Amniotic stem cell (primary cell): ENCODE measurements around the gene PLCB1.

ENCODE experiments used
- DNase-seq: peaks from one replicate; lab custom pipeline; 2025; lab: John Stamatoyannopoulos, UW

PLCB1 gene

GRCh38 chr20:8246716-8247115, 114.7 kb downstream of the PLCB1 start:
- no peak for DNase-seq

GRCh38 chr20:8248051-8248450, 116.0 kb downstream of the PLCB1 start:
- DNase-seq: no peak

- no peak for DNase-seq
Observed at GRCh38 chr20:8249634-8250033, 117.6 kb downstream of the PLCB1 start.

- DNase-seq: no peak
Observed at GRCh38 chr20:8250539-8251200, 118.6 kb downstream of the PLCB1 start.

GRCh38 chr20:8251201-8251575, 119.1 kb downstream of the PLCB1 start:
- no peak for DNase-seq

GRCh38 chr20:8254911-8255582, 123.0 kb downstream of the PLCB1 start:
- no peak for DNase-seq

GRCh38 chr20:8255945-8256632, 124.0 kb downstream of the PLCB1 start:
- DNase-seq: no peak

GRCh38 chr20:8260837-8261251, 128.8 kb downstream of the PLCB1 start:
- DNase-seq: no peak

GRCh38 chr20:8262721-8263120, 130.7 kb downstream of the PLCB1 start:
- no peak for DNase-seq

- DNase-seq: no peak
Observed at GRCh38 chr20:8265588-8265987, 133.5 kb downstream of the PLCB1 start.

- DNase-seq: no peak
Observed at GRCh38 chr20:8267009-8267408, 134.9 kb downstream of the PLCB1 start.

GRCh38 chr20:8271727-8272126, 139.7 kb downstream of the PLCB1 start:
- no peak for DNase-seq

- no peak for DNase-seq
Observed at GRCh38 chr20:8272766-8273165, 140.7 kb downstream of the PLCB1 start.

GRCh38 chr20:8284902-8285301, 152.8 kb downstream of the PLCB1 start:
- no peak for DNase-seq

- DNase-seq: no peak
Observed at GRCh38 chr20:8287340-8287739, 155.3 kb downstream of the PLCB1 start.

- DNase-seq: no peak
Observed at GRCh38 chr20:8291200-8291599, 159.1 kb downstream of the PLCB1 start.

GRCh38 chr20:8291873-8292272, 159.8 kb downstream of the PLCB1 start:
- DNase-seq: peak; percentile 13

- DNase-seq: no peak
Observed at GRCh38 chr20:8292793-8293192, 160.7 kb downstream of the PLCB1 start.

GRCh38 chr20:8293750-8294149, 161.7 kb downstream of the PLCB1 start:
- DNase-seq: no peak

- no peak for DNase-seq
Observed at GRCh38 chr20:8296536-8296935, 164.5 kb downstream of the PLCB1 start.

- DNase-seq: no peak
Observed at GRCh38 chr20:8298426-8299043, 166.5 kb downstream of the PLCB1 start.

GRCh38 chr20:8299921-8300320, 167.9 kb downstream of the PLCB1 start:
- DNase-seq: peak; percentile 10

- no peak for DNase-seq
Observed at GRCh38 chr20:8301655-8302054, 169.6 kb downstream of the PLCB1 start.
